Smooth muscle cell (in vitro differentiated cells): ENCODE measurements around the gene IL17RB. TPM values are rescaled to one million over a fixed set of nuclear protein-coding genes. Genes with fewer than 3 reads are reported as not detected.

Source experiments
- DNase-seq: peaks from one replicate; lab custom pipeline; 2025; ENCODE audit not compliant: unreplicated experiment; lab: John Stamatoyannopoulos, UW
- H2AFZ ChIP-seq: fragments of 200-600 bp; sonication (generic); 2 replicates; pipeline ENCODE4 v1.6.0; 2016; ENCODE audit warnings: antibody characterized with exemption, low read depth, mild to moderate bottlenecking
- H3F3A ChIP-seq: fragments of 200-600 bp; sonication (generic); 2 replicates; pipeline ENCODE4 v1.6.0; 2017; ENCODE audit warnings: antibody characterized with exemption, low read depth
- H3K27ac ChIP-seq: fragments of 200-600 bp; sonication (generic); 2 replicates; pipeline ENCODE4 v1.5.1; 2016; ENCODE audit warnings: low read depth, mild to moderate bottlenecking
- H3K27me3 ChIP-seq: fragments of 200-600 bp; sonication (generic); 2 replicates; pipeline ENCODE4 v1.6.1; 2016; ENCODE audit warnings: low read depth, mild to moderate bottlenecking
- H3K36me3 ChIP-seq: fragments of 200-600 bp; sonication (generic); 2 replicates; pipeline ENCODE4 v1.5.1; 2016; ENCODE audit warnings: low read depth
- H3K4me1 ChIP-seq: fragments of 200-600 bp; sonication (generic); 2 replicates; pipeline ENCODE4 v1.5.1; 2016; ENCODE audit warnings: low read depth
- H3K4me2 ChIP-seq: fragments of 200-600 bp; sonication (generic); 2 replicates; pipeline ENCODE4 v1.6.0; 2016; ENCODE audit warnings: mild to moderate bottlenecking
- H3K4me3 ChIP-seq: fragments of 200-600 bp; sonication (generic); 2 replicates; pipeline ENCODE4 v1.5.1; 2016; ENCODE audit warnings: mild to moderate bottlenecking
- H3K79me2 ChIP-seq: fragments of 200-600 bp; sonication (generic); 2 replicates; pipeline ENCODE4 v1.6.0; 2016; ENCODE audit warnings: low read depth, mild to moderate bottlenecking
- H3K9ac ChIP-seq: fragments of 200-600 bp; sonication (generic); 2 replicates; pipeline ENCODE4 v1.6.0; 2016; ENCODE audit warnings: low read depth
- H3K9me3 ChIP-seq: fragments of 200-600 bp; sonication (generic); replicated peaks from 2 replicates; pipeline ENCODE4 v1.5.1; 2016; ENCODE audit warnings: low read depth
- H4K20me1 ChIP-seq: fragments of 200-600 bp; sonication (generic); 2 replicates; pipeline ENCODE4 v1.6.0; 2016; ENCODE audit warnings: low read depth
- WGBS: methylation state at CpG from one replicate; pipeline ENCODE4 v1.1.7; 2016; ENCODE audit warnings: low lambda C conversion rate; 5-methylcytosine and 5-hydroxymethylcytosine counted together
- polyA plus RNA-seq: library from polyadenylated mRNA; unstranded; fragments of >200 nt; fragmentation: Nextera tagmentation; extraction: Ambion mirVana; gene quantifications from 2 replicates; pipeline ENCODE4 v1.2.1, GENCODE V29; 2016
- total RNA-seq: library from RNA; depleted of rRNA; stranded (reverse); fragments of >200 nt; gene quantifications from 2 replicates; pipeline ENCODE4 v1.2.3, GENCODE V29; 2014
- TF ChIP-seq, protein P1 (sequence below): fragments of 200-600 bp; sonication (generic); IDR thresholded peaks from 2 replicates; pipeline ENCODE4 v1.5.1; 2017; ENCODE audit warnings: borderline replicate concordance, mild to moderate bottlenecking, antibody characterized with exemption; ENCODE audit not compliant: insufficient read depth, poor library complexity, severe bottlenecking

IL17RB gene
- total and polyA plus RNA-seq, 2 experiments from 2014 or later, result 0.40 TPM; not detected in 1

GRCh38 chr3:53891497-53892285 lies 45.3 kb downstream of the IL17RB start, which contains the start of gene SELENOK:
Gene SELENOK, minus strand, starts transcription at chr3:53891859.
- H2AFZ ChIP-seq, result peak within 1 kb of the TSS; percentile 50
- peaks cover 43% of the 10 kb centered on the region for H4K20me1 ChIP-seq
- H3K27ac ChIP-seq, result peak within 1 kb of the TSS; percentile 96
- H3K4me2 ChIP-seq, result peak within 1 kb of the TSS; percentile 95
- peaks cover 24% of the 10 kb centered on the region for H3K27me3 ChIP-seq
- peaks cover 13% of the 10 kb centered on the region for H3K4me1 ChIP-seq
- peaks cover 43% of the 10 kb centered on the region for H3K79me2 ChIP-seq
- no peaks in the 10 kb centered on the region for H3F3A ChIP-seq
- no peaks in the 10 kb centered on the region for H3K9me3 ChIP-seq
- WGBS, result 1% methylated on average over 73 of the region's 73 CpGs
- DNase-seq, result peak; percentile 87
- no peaks in the 10 kb centered on the region for H3K36me3 ChIP-seq
- H3K4me3 ChIP-seq, result peak within 1 kb of the TSS; percentile 92
- TF ChIP-seq, protein P1, sequence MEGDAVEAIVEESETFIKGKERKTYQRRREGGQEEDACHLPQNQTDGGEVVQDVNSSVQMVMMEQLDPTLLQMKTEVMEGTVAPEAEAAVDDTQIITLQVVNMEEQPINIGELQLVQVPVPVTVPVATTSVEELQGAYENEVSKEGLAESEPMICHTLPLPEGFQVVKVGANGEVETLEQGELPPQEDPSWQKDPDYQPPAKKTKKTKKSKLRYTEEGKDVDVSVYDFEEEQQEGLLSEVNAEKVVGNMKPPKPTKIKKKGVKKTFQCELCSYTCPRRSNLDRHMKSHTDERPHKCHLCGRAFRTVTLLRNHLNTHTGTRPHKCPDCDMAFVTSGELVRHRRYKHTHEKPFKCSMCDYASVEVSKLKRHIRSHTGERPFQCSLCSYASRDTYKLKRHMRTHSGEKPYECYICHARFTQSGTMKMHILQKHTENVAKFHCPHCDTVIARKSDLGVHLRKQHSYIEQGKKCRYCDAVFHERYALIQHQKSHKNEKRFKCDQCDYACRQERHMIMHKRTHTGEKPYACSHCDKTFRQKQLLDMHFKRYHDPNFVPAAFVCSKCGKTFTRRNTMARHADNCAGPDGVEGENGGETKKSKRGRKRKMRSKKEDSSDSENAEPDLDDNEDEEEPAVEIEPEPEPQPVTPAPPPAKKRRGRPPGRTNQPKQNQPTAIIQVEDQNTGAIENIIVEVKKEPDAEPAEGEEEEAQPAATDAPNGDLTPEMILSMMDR, result no peak
- peak within 1 kb of the TSS; percentile 99 for H3K9ac ChIP-seq

DNA sequence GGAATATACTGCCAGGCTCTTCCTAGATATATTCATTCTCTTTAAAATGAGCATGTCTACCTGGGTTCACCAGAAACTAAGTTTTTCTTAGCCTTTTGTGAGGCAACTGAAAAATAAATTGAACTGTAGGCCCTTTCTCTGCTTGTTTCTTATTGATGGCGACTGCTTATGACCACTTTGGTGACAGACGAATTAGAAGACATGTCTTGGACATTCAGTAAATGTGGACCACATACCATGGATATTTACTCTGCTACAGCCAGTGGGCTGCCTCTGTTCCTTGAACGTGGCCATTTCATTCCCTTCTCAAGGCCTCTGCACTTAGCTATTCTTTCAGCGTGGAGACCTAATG lies 45.9 kb downstream of the IL17RB start:
- Histone ChIP-seq H4K20me1 (peaks cover 37% of the 10 kb centered on the region), H3K9ac (peak overlapping the region; percentile 86), H3K27me3 (peaks cover 30% of the 10 kb centered on the region), H3K27ac (peak overlapping the region; percentile 96), H2AFZ (peak overlapping the region; percentile 50), H3K79me2 (peaks cover 41% of the 10 kb centered on the region), H3F3A (no peaks in the 10 kb centered on the region), H3K4me1 (peaks cover 13% of the 10 kb centered on the region), H3K9me3 (no peaks in the 10 kb centered on the region), H3K4me2 (peak overlapping the region; percentile 85), H3K4me3 (peak overlapping the region; percentile 92), H3K36me3 (no peaks in the 10 kb centered on the region)
- DNase-seq, result no peak
- TF ChIP-seq, protein P1, result no peak
- 64% methylated on average over 4 of the region's 4 CpGs for WGBS

DNA sequence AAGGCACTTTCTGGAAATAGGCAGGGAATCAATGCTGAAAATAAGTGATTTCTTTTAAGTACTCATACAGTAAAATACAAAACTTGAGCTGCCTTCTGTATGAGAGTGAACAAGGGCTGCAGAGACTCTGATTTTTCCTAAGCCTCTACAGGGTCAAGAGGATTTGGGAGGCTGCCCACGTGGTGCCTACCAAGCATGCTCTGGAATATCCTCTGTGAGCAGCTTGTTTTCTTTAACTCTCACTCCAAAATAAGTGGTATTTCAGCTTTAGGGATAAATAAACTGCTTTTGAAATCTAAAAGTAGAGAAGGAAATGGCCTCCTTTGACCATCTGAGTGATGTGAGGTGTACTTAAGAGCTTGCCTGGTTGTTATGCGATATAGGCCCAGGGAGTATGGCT lies 53.4 kb downstream of the IL17RB start:
- Histone ChIP-seq H3K9ac (no peak overlapping the region), H3K4me1 (no peaks in the 10 kb centered on the region), H3K9me3 (no peaks in the 10 kb centered on the region), H3K27ac (no peak overlapping the region), H3F3A (no peaks in the 10 kb centered on the region), H3K4me3 (no peak overlapping the region), H3K79me2 (no peaks in the 10 kb centered on the region), H3K36me3 (no peaks in the 10 kb centered on the region), H3K4me2 (no peak overlapping the region), H3K27me3 (peaks cover 42% of the 10 kb centered on the region), H2AFZ (no peak overlapping the region), H4K20me1 (no peaks in the 10 kb centered on the region)
- TF ChIP-seq, protein P1, result no peak
- WGBS, result 70% methylated on average over 2 of the region's 2 CpGs
- DNase-seq, result no peak
